Activated naive CD8-positive, alpha-beta T cell treated with anti-CD3 and anti-CD28 coated beads, Interleukin-2, amount 50 U/mL, for 16 hours (primary cell): ENCODE results near the gene HLA-DPB1.
"Not testable (repeated sequence)": the region's sequence is repeated elsewhere in the genome, so short reads cannot be mapped to it uniquely, and the experiment has no call there.

ENCODE experiments used
- DNase-seq: peaks from one replicate; pipeline ENCODE4 v3.0.0-alpha.2; 2020; ENCODE audit warnings: low read depth, low spot score

HLA-DPB1 gene

DNA sequence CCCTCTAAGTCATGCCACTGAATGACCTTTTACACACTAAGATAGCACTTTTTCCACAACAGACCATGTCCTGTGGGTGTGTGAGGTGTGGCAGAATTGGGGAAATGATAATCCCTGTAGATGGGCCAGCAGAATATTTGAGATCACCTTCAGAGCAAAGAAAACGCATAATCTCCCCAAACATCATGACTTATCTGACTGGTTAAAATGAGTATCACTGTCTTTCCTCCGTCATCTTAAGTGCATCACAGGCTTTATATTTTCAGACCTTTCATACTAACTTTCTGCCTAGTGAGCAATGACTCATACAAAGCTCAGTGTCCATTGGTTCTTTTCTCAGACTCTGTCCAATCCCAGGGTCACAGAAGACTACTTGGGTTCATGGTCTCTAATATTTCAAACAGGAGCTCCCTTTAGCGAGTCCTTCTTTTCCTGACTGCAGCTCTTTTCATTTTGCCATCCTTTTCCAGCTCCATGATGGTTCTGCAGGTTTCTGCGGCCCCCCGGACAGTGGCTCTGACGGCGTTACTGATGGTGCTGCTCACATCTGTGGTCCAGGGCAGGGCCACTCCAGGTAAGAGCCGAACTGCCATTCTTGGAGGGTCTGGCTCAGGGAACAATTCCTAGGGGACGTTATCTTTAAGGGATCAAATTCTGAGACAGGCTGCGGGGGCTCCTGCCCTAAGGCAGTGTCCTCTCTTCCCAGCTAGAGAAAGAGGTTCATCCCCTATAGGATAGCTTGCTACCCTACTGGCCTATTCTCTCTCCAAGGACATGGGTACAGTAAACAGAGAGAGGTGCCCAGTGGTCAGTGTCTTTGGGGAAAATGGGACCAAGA is at the start of gene HLA-DPB1:
Gene HLA-DPB1 (plus strand): TSS at position 423 of the 838 bp plus-strand sequence. CDS start 52 bp downstream, at position 475.
- DNase-seq: no peak

DNA sequence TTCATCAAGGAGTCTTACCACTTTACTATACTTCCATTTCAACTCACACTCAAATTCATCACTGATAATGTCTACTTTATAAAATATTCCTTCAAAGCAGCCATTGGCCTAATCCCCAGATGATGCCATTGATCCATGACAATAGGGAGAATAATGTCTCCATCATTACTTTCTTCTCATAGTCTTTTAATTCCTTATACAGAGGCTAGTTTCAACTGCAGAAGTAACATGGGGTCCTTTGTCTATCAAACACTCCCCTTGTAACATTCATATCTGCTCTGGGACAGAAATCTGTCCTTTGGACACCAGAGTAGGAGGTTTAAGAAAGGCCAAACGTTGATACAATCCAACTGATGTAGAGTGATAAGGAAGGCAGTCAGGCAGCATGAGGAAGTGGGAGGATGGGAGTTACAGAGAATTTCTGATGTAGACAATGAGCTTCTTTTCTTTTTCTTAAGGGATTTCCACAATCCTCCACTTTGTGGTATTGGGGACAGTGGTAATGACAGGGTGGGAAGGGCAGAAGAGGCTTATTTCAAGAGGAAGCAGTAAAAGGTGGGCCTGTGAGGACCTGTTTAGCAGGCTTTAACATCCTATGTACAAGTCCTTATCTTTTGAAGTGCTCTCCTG is 47.5 kb upstream of the HLA-DPB1 start:
- DNase-seq: no peak

DNA sequence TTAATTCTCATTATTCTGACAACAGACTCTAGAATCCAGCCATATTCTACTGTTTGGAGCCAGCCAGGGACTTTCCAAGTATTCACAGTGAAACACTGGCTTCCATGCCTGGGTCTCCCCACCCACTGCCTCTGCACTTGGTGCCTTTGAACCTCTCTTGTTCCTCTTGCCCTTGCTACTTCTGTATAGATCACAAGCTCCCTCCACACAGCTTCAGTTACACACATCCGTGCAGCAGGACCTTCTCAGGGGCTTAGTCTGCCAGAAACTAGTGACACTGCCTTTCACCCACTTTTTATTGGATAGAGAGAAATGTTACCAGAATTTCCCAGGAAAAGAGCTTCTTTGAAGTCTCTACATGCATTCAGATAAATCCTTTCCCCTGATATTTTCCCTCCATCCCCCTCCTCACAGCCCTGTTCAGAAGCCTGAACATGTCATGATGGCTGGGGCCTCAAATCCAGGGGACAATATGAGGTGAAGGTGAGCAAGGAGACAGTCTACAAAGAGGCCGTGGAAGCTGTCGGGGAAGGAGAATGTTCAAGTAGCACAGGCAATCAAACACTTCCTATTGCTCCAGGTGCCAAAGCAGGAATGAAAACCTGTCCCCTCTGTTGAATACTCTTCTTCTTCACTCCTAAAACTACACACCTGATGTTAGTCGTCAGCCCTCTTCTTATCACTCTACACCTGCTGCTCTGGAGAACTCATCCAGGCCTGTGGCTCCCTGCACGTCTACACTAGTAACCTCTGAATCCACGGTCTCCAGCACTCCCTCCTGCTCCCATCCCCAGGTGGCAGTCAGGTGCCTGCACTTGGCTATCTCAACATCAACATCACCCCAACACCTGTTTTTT is 46.2 kb upstream of the HLA-DPB1 start:
- DNase-seq: no peak

DNA sequence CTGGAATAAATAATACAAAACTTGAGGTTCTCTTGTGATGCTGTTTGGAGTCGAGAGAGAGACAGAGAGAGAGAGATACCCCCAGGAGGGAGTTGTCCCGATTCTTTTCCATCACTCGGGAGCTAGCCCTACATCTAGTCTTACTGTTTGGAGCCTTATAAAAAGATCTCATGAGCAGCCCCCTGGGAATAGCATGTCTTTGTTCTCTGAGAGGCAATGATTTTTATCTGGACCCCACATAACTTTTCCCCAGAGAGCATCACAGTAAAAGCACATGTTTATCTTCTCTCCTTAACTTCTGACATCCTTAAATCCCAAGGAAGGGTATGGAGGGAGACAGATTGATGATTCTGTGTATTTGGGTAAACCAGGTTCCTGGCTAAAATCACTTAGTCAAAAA is 45.5 kb upstream of the HLA-DPB1 start:
- no peak for DNase-seq

DNA sequence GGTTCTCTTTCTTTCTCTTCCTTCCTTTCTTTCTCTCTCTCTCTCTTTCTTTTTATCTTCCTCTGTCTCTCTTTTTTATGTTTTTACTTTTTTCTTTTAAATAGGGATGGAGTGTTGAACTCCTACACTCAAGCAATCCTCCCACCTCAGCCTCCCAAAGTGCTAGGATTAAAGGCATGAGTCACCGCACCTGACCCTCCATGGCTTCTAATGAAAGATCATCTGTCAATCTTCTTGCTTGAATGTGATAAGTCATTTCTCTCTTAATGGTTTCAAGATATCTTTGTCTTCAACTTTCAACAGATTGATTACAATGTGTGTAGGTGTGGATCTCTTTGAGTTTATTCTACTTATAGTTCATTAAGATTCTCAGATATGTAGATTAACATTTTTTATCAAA is 41.2 kb upstream of the HLA-DPB1 start:
- DNase-seq: no peak

DNA sequence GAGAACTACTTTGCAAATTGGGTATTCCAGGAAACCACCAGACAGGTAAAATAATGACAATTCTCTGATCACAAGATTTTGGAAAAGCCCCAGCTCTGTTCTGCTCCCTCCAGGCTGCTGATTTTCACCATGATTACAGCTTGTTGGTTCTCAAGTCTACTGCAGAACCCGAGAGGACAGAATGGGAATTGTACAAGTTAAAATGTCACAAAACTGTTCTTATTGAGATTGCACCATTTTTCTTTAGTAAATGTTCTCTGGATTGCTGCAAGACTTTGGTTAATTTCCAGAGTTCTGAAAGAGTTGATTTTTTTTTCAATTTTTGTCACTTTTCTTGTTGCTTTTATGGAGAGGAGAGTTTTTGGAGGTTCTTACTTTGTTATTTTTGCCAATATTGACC is 39.3 kb upstream of the HLA-DPB1 start:
- no peak for DNase-seq

DNA sequence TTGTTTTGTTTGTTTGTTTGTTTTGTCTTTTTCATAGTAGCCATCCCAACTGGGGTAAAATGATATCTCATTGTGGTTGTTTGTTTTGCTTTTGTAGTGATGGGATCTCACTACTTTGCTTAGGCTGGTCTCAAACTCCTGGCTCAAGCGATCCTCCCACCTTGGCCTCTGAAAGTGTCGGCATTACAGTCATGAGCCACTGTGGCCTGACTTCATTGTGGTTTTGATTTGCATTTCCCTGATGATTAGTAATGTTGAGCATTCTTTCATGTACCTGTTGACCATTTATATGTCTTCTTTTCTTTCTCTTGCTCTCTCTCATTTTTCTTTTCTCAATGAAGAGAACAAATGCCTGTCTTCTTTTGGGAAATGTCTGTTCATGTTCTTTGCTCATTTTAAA is 35.6 kb upstream of the HLA-DPB1 start:
- no peak for DNase-seq

DNA sequence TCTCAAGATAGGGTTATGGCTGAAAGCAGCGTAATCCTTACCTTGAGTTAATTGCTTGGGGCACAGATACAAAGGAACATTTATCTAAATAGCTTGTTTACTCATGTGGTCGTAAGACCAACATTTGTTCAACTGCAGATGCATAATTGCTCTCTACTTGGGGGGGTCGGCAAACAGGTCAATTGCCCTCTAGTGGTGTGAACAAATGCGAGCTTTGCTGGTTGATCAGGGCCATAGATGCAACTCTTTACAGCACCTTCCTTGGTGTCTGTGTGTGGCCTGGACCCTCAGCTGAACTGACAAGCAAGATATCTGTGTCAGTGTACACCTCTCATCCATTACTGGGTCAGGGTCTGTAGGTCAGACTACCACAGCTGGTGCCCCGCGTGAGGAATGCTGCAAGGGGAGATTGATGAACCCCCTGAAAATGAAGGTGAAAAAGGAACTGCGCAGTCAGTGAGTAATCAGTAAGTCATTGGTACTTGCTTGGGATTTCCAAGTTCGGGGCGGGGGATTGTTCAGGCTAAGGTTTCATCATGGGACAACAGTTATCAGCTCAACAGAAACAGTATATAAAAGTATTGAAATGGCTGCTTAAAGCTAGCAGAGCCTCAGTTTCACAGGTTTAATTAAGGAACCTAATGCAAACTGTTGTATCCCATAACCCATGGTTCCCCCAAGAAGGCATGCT is 26.3 kb upstream of the HLA-DPB1 start:
- no peak for DNase-seq

DNA sequence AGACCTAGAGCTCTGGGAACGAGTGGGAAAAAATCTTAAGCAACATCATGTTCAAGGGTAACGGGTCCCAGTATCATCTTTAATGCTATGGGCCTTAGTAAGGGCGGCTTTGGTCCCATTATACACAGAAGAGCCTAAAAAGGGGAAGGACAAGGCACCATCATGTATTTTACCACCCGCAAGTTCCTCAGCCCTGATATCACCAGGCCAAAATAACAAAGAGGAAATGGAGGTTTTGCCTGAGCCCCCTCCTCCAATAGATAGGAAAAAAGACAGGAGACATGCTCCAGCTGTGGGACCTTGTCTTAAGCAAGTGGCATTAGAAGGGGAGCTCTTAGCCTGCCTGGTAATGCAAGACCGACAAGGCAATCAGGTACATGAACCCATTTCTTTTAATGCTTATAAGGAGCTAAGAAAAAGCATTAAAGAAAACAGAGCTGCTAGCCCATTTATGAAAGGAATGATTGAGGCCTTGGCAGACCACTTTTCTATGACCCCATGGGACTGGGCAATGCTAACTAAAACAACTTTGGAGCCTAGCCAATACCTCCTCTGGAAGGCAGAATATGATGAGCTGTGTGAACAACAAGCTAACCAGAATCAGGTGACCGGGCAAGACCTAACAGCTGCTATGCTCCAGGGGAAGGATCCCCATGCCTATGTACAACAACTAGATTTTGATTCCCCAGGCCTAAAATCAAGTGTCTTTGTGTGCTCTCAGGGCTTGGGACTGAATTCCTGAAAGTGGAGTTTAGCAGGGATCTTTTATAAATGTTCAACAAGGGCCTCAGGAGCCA is 25.6 kb upstream of the HLA-DPB1 start:
- DNase-seq: no peak

DNA sequence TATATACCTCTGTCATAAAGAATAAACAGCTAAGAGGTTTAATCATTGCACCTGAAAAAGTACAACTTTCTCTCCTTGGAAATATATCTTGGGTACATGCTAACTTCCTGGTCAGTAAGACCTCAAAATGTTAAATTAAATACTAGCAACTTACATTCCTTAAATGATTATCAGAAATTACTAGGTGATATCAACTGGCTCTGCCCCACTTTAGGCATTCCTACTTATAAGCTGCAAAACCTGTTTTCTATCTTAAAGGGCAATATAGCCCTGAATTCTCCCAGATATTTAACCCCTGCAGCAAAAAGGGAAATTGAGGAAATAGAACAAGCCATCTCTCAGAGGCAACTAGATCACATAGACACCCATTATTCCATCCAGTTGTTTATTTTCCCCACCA is 23.2 kb upstream of the HLA-DPB1 start:
- no peak for DNase-seq

DNA sequence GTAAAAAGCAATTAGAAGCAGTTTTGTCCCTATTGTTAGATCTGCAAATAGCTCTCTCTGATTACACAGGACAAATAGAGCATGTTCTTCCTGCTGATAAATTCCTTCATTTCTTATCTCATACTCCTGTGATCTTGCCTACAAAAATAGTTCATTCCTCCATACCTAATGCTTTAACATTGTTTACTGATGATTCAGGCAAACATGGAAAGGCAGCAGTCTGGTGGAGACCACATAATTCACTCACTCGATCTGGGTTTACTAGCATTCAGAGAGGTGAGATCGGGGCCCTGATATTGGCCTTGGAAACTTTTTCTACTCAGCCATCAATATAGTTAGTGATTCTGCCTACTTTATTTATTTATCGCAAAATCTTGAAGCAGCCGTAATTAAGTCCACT is 22.6 kb upstream of the HLA-DPB1 start:
- DNase-seq: no peak

DNA sequence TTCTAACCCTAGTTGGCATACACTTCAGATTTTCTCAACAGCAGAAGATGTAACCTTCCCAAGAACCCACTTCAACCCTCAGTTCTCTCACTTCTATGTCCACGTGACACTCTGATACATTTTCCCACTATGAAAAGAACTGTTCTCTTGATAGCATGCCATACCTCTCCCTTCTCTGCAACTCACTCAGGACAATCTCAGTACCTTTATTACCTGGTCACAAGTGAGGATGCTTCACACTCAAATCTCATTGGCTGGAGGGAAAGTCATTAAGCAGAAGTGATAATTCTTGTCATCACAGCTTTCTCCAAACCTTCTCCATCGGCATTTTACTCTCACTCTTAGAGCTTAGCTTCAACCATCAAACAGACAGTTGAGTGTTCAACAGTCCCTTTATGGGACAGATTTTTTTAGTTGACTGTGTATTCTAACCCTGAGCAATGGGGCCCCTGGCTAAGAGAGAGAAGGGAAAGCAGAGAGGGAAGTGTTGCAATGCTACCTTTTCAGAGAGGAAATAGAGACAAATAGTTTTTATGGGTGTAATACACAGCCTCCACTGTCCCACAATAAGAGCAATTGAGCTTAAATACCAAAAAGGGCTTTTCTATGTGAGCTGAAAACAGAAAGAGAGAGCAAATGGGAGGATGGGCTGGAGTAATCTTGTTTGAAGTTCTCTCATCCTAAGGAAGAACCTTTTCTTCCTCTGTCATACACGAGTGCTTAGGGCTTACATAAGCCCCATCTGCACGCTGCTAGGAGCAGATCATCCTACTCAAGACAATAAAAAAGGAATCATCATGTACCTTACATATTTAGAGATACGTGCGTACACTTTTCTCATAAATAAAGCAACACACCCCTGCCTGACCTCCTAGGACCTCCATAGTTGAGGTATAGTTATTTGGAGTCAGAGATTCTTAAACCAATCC is 18.3 kb upstream of the HLA-DPB1 start:
- DNase-seq: no peak

DNA sequence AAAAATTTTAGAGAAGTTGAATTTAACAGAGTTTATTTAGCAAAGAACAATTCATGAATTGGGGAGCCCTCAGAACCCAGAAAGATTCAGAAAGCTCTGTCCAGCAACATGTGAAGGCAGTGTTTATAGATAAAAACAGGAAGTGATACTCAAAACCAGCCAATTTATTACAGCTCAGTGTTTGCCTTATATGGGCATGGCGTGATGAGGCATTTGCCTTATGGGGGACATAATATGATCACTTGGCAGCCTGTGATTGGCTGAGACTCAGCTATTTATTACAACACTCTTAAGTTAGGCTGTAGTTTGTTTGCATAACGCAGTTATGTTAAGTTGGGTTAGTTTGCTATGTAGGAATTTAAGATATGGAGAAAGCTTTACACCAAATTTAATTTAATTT is 13.8 kb upstream of the HLA-DPB1 start:
- no peak for DNase-seq

DNA sequence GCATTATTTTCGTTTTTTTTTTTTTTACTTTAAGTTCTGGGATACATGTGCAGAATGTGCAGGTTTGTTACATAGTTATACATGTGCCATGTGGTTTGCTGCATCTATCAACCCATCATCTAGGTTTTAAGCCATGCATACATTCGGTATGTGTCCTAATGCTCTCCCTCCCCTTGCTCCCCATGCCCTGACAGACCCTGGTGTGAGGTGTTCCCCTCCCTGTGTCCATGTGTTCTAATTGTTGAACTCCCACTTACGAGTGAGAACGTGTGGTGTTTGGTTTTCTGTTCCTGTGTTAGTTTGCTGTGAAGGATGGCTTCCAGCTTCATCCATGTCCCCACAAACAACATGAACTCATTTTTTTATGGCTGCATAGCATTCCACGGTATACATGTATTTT is 12.4 kb upstream of the HLA-DPB1 start:
- not testable (repeated sequence) for DNase-seq

DNA sequence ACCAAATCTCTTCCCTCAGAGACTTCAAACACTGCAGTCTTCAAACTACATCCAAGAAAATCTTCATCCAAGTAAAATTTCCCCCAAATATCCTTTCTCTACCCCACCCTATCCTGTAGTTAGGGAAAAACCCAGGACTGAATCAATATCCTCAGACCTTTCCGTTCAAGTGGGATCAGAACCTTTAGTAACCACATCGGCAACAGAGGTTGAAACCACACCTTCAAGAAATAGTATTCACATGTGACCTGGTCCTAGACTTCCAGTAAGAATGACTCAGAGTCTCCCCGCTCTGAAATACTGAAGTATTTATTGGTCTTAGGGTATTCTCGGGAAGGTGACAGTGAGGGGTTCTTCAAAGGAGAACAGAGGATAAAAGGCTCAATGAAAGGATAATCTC is 11.1 kb upstream of the HLA-DPB1 start:
- DNase-seq: no peak

DNA sequence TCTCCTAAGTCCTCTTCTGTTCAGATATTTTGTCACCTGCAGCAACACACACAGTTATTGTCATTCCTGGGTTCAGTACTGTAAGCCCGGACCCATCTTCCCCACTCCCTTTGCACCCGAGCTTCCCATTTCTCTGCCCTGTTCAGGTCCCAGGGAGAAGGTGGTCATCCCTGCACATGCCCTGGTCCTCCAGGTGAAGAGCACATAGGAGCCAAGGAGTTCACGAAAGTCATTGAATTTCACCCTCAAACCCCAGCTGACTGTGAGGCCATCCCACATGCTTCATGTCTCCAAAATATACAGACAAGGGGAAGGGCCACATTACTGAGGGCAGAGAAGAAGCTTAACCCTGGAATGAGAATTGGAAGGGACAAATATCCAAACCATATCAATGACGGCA is 10.5 kb upstream of the HLA-DPB1 start:
- no peak for DNase-seq

DNA sequence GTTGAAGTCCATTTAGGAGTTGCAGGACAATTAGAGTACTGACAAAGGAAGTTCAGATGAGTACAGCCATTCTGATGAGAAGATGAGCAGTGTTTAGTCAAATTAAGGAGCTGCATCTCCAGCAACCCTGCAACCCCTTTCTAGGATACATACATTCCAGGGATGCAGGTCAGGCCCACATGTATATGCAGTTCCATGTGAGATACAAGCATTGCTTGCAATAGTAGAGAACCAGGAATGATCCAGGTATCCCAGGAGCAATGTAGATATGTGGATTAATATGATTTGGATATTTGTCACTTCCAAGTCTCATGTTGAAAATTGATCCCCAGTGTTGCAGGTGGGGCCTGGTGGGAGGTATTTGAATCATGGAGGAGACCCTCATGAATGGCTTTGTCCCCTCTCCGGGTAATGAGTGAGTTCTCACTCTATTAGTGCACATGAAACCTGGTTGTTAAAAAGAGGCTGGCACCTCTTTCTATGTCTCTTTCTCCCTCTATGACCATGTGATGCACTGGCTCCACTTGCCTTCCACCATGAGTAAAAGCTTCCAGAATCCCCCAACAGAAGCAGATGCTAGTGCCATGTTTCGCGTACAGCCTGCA is 8.8 kb upstream of the HLA-DPB1 start:
- no peak for DNase-seq

DNA sequence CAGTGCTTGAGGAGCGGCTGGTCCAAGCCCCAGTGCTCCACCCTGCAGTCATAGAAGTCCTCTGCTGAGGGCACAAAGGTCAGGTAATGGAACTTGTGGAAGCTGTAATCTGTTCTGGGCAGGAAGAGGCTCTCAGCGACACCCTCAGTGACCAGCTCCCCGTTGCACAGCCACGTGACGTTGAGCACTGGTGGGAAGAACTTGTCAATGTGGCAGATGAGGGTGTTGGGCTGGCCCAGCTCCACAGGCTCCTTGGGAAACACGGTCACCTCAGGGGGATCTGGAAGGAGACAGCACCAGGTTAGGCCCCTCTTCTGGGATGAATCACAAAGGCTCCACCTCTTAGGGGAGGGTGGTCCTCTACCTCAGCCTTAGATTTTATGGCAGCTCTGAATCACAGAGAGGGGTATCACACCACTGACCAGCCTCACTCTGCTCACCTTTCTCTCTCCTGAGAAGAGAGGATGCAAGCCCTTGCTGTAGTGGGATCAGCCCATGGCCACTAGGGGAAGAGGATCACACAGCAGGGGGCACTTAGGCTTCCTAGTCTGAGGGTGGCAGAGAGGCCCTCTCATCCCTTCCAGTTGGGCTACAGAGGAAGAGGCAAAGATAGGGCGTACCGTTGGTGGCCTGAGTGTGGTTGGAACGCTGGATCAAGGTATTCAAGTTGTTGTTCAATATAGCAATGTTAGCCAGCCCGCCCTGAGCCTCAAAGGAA is 6.6 kb upstream of the HLA-DPB1 start:
- no peak for DNase-seq

DNA sequence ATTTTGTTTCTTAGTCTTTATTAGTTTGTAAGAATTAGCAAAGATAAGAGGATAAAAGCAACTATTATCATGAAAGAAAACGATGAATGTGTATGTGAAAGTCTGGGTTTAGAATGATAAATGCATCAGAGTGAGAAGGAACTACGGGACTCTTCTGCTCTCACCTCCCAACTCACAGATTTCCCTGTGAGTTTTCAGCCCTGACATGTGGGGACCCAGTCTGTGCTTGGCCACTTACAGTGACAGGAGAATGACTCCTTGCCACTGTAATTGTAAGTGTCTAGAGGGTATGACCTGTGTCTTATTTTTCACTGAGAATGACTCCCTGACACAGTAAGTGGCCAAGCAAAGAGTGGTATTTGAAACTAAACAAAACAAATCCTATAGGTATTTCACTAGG is 4.9 kb upstream of the HLA-DPB1 start:
- no peak for DNase-seq
